SH-SY5Y (cell line): Measurements from ENCODE around the gene SUPT20H.

ENCODE experiments used
- GATA2 ChIP-seq: IDR thresholded peaks from 2 replicates; pipeline ENCODE4 v1.6.1; 2011; ENCODE audit warnings: mild to moderate bottlenecking, low read depth, low read length
- GATA3 ChIP-seq: IDR thresholded peaks from 2 replicates; pipeline ENCODE4 v1.6.1; 2011; ENCODE audit warnings: low read depth, mild to moderate bottlenecking, low read length, moderate library complexity

- no peak for TF ChIP-seq GATA3
- no peak for TF ChIP-seq GATA2
These were observed 45.8 kb upstream of the SUPT20H start, which contains the start of gene CSNK1A1L for GRCh38 chr13:37105251-37105714.
